GM12875 (cell line): ENCODE measurements around the gene FGF1.

Experiments
- H3K4me3 ChIP-seq: one replicate; pipeline ENCODE4 v1.5.1; 2011; ENCODE audit warnings: low read depth, low read length, control low read depth
- CTCF ChIP-seq: IDR thresholded peaks from 2 replicates; pipeline ENCODE4 v1.5.1; 2011; ENCODE audit warnings: low read depth, mild to moderate bottlenecking, control low read depth, inconsistent platforms, low read length, moderate library complexity, borderline replicate concordance; ENCODE audit not compliant: insufficient read depth

Gene FGF1

GRCh38 chr5:142634216-142635011 is 51.5 kb downstream of the FGF1 start:
- no peak for TF ChIP-seq CTCF

GRCh38 chr5:142630927-142631539 is 54.9 kb downstream of the FGF1 start:
- H3K4me3 ChIP-seq = no peak overlapping the region
- no peak for TF ChIP-seq CTCF

More at GRCh38 chr5:142634216-142635011, 51.5 kb downstream of the FGF1 start:
- H3K4me3 ChIP-seq = no peak overlapping the region

DNA sequence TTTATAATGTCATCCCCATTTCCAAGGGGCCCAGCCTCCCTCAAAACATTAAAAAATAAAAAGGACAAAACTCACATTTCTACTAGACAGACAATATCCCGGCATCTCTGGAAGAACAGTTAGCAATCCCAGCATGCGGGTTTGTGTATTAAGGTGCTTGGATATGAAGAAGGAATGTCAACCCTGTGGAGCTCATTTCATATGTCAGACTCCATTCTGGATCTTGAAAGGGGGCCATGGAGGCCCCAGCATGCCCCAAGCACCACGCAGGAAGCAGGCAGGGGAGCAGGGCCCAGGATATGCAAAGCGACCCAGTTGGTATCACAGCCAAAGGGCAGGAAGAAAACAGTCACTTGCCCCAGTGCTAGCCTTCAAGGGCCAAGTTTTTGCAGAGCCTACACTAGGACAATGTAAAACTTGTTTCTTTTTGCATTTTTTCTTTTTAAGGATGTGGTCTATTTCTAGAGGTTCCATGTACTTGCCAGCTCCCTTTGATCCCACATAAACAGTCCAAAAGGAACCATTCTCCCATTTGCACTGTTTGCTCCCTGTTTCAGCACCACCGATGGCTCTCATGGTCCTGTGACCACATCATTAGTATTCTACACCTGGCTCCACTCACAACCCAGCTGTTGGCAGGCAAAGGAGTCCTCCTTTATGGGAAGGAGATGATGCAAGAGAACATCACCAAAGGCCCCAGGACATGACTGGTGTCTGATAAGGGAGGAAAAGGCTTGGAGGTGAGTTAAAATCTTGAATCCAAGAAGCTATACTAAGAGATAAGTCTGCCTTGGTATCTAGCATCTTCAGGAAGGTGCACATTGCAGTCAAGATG is 58.3 kb downstream of the FGF1 start:
- H3K4me3 ChIP-seq = no peak overlapping the region
- TF ChIP-seq CTCF = no peak

- no peak overlapping the region for H3K4me3 ChIP-seq
- TF ChIP-seq CTCF = no peak
Measured at GRCh38 chr5:142626786-142627185, 59.1 kb downstream of the FGF1 start.

DNA sequence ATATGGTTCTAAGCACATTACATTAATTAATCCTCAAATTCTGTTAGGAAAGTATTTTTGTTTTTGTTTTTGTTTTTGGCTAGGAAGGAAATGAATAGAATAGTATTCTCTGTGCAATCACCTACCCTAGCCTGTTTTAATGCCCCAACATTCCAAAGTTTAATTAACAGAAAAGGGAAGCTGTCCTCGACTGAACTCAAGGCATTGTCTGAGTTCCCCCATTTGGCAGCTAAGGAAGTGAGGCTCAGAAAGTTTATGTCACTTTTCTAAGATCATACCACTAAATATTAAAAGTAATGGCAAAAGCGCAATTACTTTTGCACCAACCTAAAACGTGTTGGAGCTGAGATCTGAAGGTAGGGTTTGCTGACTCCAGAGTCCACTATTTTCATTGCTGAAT is 59.8 kb downstream of the FGF1 start:
- TF ChIP-seq CTCF = no peak

DNA sequence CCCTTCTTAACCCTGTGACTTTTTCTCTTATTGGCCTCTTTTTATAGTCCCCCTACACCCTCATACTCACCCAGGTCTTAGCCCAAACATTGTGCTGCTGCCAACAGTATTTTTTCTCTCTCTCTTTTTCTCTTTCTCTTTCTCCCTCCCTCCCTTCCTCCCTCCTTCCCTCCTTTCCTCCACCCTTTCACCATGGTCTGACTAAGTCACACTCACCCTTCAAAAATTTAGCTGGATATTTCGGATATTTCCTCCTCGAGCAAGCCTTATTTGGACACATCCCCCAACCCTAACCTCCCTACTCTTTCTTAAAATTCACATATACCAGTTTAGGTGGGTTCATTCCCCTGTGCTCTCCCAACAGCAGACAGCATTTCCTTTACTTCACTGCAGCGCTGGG is 64.7 kb downstream of the FGF1 start:
- H3K4me3 ChIP-seq = no peak overlapping the region
- no peak for TF ChIP-seq CTCF

More for the DNA sequence above, 59.8 kb downstream of the FGF1 start:
- H3K4me3 ChIP-seq = no peak overlapping the region
